GM19468 (cell line): ENCODE results near the gene GLCCI1.

Source experiments
- ATAC-seq: cut with Tn5 transposase; IDR thresholded peaks from one replicate; pipeline ENCODE4 v1.9.1; 2021; ENCODE audit warnings: mild to moderate bottlenecking, moderate library complexity, moderate number of reproducible peaks; ENCODE audit not compliant: unreplicated experiment; ENCODE audit errors: extremely low read depth

GLCCI1 gene

GRCh38 chr7:7959979-7960670, 8.5 kb upstream of the GLCCI1 start:
- ATAC-seq, result peak; percentile 82

- ATAC-seq, result no peak
Observed at GRCh38 chr7:7962851-7963250, 5.7 kb upstream of the GLCCI1 start.

- ATAC-seq, result no peak
Observed at GRCh38 chr7:7964250-7964649, 4.3 kb upstream of the GLCCI1 start.

- ATAC-seq, result no peak
Observed at GRCh38 chr7:7964691-7965090, 3.9 kb upstream of the GLCCI1 start.

- no peak for ATAC-seq
Observed at GRCh38 chr7:7965301-7965700, 3.3 kb upstream of the GLCCI1 start.

GRCh38 chr7:7966141-7966734, 2.4 kb upstream of the GLCCI1 start:
- no peak for ATAC-seq

- ATAC-seq, result no peak
Observed at GRCh38 chr7:7967886-7968543, 581 bp upstream of the GLCCI1 start.

- no peak for ATAC-seq
Observed at GRCh38 chr7:7969306-7970236, 975 bp downstream of the GLCCI1 start.

GRCh38 chr7:7970237-7970530, 1.6 kb downstream of the GLCCI1 start:
- no peak for ATAC-seq

GRCh38 chr7:7970531-7971307, 2.1 kb downstream of the GLCCI1 start:
- no peak for ATAC-seq

- ATAC-seq, result no peak
Observed at GRCh38 chr7:7971308-7972040, 2.9 kb downstream of the GLCCI1 start.

- ATAC-seq, result no peak
Observed at GRCh38 chr7:7972128-7972527, 3.5 kb downstream of the GLCCI1 start.

GRCh38 chr7:7972922-7973594, 4.5 kb downstream of the GLCCI1 start:
- ATAC-seq, result no peak

GRCh38 chr7:7976677-7977076, 8.1 kb downstream of the GLCCI1 start:
- ATAC-seq, result no peak

- ATAC-seq, result no peak
Observed at GRCh38 chr7:7977774-7978173, 9.2 kb downstream of the GLCCI1 start.

- ATAC-seq, result no peak
Observed at GRCh38 chr7:7978860-7979259, 10.3 kb downstream of the GLCCI1 start.

- ATAC-seq, result no peak
Observed at GRCh38 chr7:7979558-7979957, 11.0 kb downstream of the GLCCI1 start.

GRCh38 chr7:7980134-7980533, 11.5 kb downstream of the GLCCI1 start:
- ATAC-seq, result no peak

- no peak for ATAC-seq
Observed at GRCh38 chr7:7982904-7983303, 14.3 kb downstream of the GLCCI1 start.
